Measurements from ENCODE around the gene DPYD. TPM values are rescaled to one million over a fixed set of nuclear protein-coding genes. Genes with fewer than 3 reads are reported as not detected.

The DPYD gene
- total and polyA plus RNA-seq, 9 of the 15 experiments (the other 6 are each of a cell fraction or from before 2014, with no cell fraction given): 0.03 to 0.25 (median 0.08) TPM; not detected in 2

DNA sequence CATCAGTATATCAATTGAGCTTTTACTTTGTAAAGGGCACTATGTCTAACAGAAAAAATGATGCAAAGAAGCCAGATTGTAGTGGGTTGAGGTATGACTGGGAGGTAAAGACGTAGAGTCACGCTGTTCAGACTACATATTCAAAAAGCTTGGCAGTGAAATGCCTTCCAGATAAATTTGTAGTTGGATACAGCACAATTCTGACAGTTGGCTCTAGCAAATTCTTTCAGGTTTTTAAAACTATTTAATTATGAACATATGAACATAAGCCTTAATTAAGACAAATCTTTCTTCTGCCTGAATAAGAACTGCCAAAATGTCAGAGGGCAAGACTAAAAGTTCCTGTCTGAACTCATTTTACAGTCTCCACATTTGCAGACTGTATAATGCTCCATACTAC, 118.8 kb downstream of the DPYD start:
- intact Hi-C loops (cut with micrococcal nuclease): no loop called here
- H3K4me3 ChIP-seq: no peak overlapping the region
- no peak overlapping the region for H3K27ac ChIP-seq (ENCODE audit: extremely low read depth, low read depth, low read length)
- DNase-seq (ENCODE audit: extremely low read depth in 1 of 4, low spot score in 3 of 4): no peak
- H3K9me3 ChIP-seq (replicated peaks; ENCODE audit: control insufficient read depth, insufficient read depth, low read depth, low read length): no peaks in the 10 kb centered on the region
- ChIA-PET CTCF (ENCODE audit: low intra/inter-chr PET ratio) (no interaction called here), POLR2A (no interaction called here)
- FAIRE-seq: no peak
- H3K79me2 ChIP-seq (ENCODE audit: control insufficient read depth, insufficient read depth, low read length): no peaks in the 10 kb centered on the region
- H3K4me1 ChIP-seq (replicated peaks in 1 of 2; ENCODE audit: control insufficient read depth in 2 of 2, insufficient read depth in 2 of 2, low read length in 2 of 2): no peaks in the 10 kb centered on the region
- BruUV-seq (replicated peaks): no TSS peak
- H2AFZ ChIP-seq (ENCODE audit: low read depth, low read length): no peak overlapping the region
- H3K27me3 ChIP-seq (ENCODE audit: control insufficient read depth in 2 of 2, insufficient read depth in 2 of 2, low read length in 2 of 2): no peaks in the 10 kb centered on the region
- ATAC-seq: no peak
- H3K9me1 ChIP-seq (ENCODE audit: control insufficient read depth, insufficient read depth, low read length): no peaks in the 10 kb centered on the region
- H3K4me2 ChIP-seq (ENCODE audit: insufficient read depth, low read length): no peak overlapping the region
- in situ Hi-C loops (cut with MboI): no loop called here
- no peak overlapping the region for H3K9ac ChIP-seq (ENCODE audit: insufficient read depth in 1 of 2, low read depth in 2 of 2, low read length in 2 of 2)
- WGBS (ENCODE audit: insufficient coverage, low coverage, missing lambda C conversion rate): 5% methylated on average over 2 of the region's 2 CpGs
- no peaks in the 10 kb centered on the region for H3K36me3 ChIP-seq (ENCODE audit: control insufficient read depth, insufficient read depth, low read length)
- H4K20me1 ChIP-seq (replicated peaks; ENCODE audit: control insufficient read depth, insufficient read depth, low read length): no peaks in the 10 kb centered on the region
- TF ChIP-seq, protein P1, sequence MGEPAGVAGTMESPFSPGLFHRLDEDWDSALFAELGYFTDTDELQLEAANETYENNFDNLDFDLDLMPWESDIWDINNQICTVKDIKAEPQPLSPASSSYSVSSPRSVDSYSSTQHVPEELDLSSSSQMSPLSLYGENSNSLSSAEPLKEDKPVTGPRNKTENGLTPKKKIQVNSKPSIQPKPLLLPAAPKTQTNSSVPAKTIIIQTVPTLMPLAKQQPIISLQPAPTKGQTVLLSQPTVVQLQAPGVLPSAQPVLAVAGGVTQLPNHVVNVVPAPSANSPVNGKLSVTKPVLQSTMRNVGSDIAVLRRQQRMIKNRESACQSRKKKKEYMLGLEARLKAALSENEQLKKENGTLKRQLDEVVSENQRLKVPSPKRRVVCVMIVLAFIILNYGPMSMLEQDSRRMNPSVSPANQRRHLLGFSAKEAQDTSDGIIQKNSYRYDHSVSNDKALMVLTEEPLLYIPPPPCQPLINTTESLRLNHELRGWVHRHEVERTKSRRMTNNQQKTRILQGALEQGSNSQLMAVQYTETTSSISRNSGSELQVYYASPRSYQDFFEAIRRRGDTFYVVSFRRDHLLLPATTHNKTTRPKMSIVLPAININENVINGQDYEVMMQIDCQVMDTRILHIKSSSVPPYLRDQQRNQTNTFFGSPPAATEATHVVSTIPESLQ (CRISPR knock-in tag; IDR thresholded peaks at IDR 0.05): no peak
- TF ChIP-seq ZNF75A (CRISPR knock-in tag; IDR thresholded peaks at IDR 0.05): no peak
- TF ChIP-seq, protein P2, sequence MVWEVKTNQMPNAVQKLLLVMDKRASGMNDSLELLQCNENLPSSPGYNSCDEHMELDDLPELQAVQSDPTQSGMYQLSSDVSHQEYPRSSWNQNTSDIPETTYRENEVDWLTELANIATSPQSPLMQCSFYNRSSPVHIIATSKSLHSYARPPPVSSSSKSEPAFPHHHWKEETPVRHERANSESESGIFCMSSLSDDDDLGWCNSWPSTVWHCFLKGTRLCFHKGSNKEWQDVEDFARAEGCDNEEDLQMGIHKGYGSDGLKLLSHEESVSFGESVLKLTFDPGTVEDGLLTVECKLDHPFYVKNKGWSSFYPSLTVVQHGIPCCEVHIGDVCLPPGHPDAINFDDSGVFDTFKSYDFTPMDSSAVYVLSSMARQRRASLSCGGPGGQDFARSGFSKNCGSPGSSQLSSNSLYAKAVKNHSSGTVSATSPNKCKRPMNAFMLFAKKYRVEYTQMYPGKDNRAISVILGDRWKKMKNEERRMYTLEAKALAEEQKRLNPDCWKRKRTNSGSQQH (CRISPR knock-in tag; IDR thresholded peaks at IDR 0.05): no peak
- no peak for TF ChIP-seq NFE2L1 (tag; IDR thresholded peaks at IDR 0.05; ENCODE audit: borderline replicate concordance, low read depth)
- no peak for TF ChIP-seq POU5F1 (IDR thresholded peaks at IDR 0.05; ENCODE audit: borderline replicate concordance, low read depth, low read length, partially characterized antibody)
- TF ChIP-seq, protein P3, sequence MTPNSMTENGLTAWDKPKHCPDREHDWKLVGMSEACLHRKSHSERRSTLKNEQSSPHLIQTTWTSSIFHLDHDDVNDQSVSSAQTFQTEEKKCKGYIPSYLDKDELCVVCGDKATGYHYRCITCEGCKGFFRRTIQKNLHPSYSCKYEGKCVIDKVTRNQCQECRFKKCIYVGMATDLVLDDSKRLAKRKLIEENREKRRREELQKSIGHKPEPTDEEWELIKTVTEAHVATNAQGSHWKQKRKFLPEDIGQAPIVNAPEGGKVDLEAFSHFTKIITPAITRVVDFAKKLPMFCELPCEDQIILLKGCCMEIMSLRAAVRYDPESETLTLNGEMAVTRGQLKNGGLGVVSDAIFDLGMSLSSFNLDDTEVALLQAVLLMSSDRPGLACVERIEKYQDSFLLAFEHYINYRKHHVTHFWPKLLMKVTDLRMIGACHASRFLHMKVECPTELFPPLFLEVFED (CRISPR knock-in tag; conservative IDR thresholded peaks at IDR 0.05): no peak
